Endometrial microvascular endothelial cells (primary cell): ENCODE measurements around the gene ARL15. TPM values are rescaled to one million over a fixed set of nuclear protein-coding genes. Genes with fewer than 3 reads are reported as not detected.

Source experiments
- in situ Hi-C: cut with HindIII; loops from 2 replicates; pipeline ENCODE4 v1.10.0; 2017; ENCODE audit warnings: low sequenced_read_pairs, low pct_unique_long_range_greater_than_20kb; ENCODE audit errors: inconsistent ontology term
- total RNA-seq: library from RNA; depleted of rRNA; stranded (reverse); fragments of >200 nt; gene quantifications from one replicate; pipeline ENCODE4 v1.2.3, GENCODE V29; 2015; ENCODE audit errors: inconsistent ontology term

The ARL15 gene
- total RNA-seq, 1 donor from 2014 or later, result 9.0 TPM

DNA sequence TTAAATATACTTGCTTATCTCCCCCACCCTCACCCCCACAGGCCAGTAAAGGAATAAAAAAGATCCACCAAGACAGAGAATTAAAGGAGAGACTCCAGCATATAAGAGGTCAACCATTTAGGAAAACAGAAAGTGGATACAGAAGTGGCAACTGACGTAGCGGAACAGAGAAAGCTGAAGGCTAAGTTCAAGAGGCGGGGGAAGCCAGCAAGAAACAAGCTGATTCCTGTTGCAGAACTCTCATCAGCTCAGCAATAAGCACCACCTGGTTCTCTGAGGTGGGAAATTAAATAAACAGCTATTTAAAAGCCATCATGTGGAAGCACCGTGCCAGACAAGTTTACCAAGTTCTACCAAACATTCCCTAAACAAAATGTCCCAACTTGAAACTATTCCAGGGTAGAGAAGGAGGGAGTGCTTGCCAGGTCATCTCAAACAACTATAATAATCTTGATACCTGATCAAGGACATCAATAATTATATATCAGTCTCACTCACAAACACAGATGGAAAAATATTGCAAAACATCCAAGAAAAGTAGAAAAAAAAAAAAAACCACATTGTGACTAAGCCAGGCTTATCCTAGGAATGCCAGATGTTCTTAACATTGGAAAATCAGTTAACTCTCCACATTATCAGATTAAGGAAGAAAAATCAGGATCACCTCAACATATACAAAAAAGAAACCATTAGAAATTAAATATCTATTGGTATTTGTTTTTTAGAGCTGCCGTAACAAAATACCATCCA, 7.3 kb upstream of the ARL15 start:
- in situ Hi-C loops, result no loop called here

- in situ Hi-C loops, result no loop called here
Measured at GRCh38 chr5:54315736-54316528, 5.6 kb upstream of the ARL15 start.

- in situ Hi-C loops, result no loop called here
Measured at GRCh38 chr5:54313311-54314270, 3.2 kb upstream of the ARL15 start.

DNA sequence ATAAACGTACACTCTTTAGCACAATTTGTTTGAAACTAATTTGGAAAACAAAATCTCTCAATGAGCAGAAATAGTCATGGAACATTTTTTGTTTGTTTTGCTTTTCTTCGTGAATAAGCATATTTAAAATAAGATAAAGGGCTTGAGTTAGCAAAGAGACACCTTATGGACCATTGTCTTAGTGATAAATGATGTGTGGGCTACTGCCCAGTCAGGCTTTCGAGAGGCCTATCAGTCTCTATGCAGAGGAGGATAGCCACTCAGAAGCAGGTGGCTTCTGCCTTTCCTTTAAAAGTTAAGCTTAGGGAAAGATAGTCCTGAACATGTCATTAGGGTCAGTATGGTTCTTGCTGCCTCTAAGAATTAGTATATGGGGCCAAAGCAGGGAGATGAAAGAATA, 2.1 kb upstream of the ARL15 start:
- in situ Hi-C loops, result no loop called here

DNA sequence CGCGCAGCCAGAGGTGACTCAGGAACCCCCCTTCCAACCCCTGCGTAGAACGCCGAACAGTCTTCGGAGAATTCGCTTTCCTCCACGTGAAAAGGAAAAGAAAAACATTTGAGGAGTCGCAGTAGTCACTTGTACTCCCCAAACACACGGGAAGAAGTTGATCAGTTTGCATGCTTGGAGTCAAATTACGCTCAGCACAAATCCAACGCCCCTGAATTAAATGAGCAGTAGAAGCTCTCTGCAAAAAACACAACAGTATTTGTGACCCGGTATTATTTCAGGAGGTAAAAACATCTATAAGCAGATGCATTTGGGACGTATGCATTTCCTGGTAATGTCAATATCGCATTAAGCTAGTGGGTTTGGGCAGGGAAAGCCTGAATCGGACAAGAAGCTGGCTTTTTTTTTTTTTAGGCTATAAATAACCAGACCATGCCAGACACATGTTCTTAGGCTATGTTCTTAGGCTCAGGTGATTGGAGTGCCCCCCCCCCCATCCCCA, 854 bp upstream of the ARL15 start:
- in situ Hi-C loops, result no loop called here

GRCh38 chr5:54309691-54310432, 511 bp downstream of the ARL15 start:
- in situ Hi-C loops, result no loop called here

- in situ Hi-C loops, result no loop called here
Measured at GRCh38 chr5:54309276-54309675, 1.1 kb downstream of the ARL15 start.

DNA sequence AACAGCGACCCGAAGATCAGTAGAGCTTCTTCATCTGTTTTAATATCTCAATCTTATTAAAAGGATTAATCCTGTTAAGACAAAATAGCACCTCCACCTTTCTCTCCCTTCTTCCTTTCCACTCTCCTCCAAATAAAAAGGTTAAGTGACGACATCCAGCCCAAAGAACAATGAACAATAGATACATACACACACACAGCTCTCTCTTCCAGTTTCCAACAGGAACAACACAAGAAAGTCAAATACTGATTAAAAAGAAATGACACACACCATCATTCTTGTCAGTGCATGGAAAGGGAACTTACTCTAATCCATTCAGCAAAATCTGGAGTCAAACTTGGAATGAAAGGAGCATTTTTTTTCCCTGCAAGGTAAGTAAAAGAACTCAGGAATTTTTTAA, 2.8 kb downstream of the ARL15 start:
- in situ Hi-C loops, result no loop called here

DNA sequence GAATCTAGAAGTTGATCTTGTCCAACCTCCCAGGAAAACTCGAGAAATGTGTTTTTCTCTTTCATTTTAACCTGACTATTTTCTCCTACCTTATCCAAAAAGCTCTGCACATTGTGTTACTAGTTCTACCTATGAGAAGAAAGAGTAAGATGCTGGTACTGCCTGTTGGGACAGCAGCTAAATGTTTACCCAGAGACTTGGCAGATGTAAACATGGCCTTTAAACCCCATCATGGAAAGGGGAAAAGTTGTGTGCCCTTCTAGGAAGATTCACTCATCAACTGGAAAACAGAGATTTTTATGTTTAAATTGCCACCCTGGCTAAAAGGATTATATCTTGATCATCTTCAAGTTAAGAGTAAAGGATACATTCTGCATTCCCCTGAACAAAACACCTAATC, 3.5 kb downstream of the ARL15 start:
- in situ Hi-C loops, result no loop called here

DNA sequence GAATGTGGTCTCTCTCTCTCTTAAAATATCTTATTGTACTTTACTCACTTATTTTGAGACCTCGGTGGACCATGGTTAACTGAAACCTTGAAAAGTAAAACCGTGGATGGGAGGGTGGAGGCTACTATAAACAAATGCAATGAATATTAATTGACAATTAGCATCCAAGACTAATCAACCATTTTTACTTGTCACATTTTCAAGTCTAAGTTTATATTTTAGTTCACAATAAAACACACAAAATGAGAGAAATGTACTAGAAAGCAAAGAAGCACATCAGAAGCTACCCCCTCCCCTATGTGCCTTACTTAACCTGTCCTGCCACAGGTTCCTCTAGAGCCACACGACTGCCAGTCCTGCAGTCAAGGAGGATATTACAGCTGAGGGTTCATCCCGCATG, 4.6 kb downstream of the ARL15 start:
- in situ Hi-C loops, result no loop called here

- in situ Hi-C loops, result no loop called here
Measured at GRCh38 chr5:54304040-54304439, 6.3 kb downstream of the ARL15 start.

DNA sequence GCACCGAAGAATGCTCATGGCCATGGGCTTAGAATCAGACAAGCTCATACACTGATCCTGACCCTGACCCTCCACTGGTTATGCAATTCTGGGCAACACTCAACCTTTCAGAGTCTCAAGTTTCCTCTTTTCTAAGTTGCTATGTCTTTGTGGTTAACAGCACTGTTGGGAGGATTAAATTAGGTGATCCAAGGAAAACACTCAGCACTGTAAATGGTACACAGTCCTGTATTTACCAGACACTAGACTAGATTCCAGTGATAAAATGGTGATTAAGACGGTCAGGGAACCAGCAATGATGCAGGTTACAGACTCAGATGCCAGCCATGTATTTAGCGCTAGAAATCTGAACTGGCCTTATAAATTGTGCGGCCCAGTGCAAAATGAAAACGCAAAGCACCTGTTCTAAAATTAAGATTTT, 8.1 kb downstream of the ARL15 start:
- in situ Hi-C loops, result no loop called here

DNA sequence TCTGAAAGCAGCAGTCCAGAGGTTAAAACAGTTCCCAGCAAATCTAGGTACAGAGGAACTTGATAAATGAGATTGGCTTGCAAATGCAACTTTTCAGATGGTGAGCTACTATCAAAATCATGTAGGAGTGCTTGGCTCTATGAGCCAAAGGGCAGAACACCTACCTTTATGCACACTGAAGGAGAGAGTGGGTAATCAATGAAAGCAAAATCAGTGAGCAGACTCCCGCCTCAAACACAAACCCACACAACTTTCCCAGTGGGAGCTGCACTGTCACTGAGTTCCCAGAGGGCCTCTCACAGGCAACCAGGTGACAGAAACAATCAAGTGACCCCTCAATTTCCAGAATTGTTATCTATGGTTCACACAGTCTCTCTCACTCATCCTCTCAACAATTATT, 8.5 kb downstream of the ARL15 start:
- in situ Hi-C loops, result no loop called here

DNA sequence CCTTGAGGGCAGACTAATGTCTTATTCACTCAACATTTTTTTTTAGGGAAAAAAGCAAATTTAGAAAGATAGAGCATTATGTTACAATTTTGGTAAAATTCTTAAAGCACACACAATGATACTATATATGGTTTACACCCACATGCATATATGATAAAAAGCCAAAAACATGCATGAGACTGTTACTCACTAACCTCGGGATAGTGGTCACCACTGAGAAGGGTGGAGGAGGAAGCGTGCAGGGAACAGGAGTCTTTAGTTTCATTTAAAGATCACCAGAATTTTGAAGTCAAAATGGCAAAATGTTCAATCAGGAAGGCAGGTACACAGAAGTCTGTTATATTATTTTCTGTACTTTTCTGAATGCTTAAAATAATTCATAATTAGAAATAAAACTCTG, 9.2 kb downstream of the ARL15 start:
- in situ Hi-C loops, result no loop called here

GRCh38 chr5:54298947-54299346, 11.4 kb downstream of the ARL15 start:
- in situ Hi-C loops, result no loop called here

DNA sequence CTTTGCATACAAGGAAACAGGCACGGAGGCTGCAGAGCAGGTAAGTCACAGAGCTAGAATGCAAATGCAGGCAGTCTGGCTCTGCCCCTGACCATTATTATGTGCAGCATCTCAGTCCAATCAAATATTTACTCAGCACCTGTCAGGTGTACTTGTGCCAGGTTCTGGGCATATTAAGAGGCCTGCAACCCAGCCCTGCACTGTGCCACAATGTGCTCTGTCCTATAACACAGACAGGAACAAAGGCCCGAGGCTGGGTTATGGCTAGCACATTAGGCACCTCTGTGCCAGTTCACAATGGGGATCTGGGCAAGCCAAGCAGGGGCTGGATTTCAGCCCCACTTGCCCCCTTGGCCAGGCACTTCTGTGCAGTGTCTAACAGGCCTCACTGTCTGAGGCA, 14.0 kb downstream of the ARL15 start:
- in situ Hi-C loops, result no loop called here

GRCh38 chr5:54295651-54296276, 14.6 kb downstream of the ARL15 start:
- in situ Hi-C loops, result no loop called here

DNA sequence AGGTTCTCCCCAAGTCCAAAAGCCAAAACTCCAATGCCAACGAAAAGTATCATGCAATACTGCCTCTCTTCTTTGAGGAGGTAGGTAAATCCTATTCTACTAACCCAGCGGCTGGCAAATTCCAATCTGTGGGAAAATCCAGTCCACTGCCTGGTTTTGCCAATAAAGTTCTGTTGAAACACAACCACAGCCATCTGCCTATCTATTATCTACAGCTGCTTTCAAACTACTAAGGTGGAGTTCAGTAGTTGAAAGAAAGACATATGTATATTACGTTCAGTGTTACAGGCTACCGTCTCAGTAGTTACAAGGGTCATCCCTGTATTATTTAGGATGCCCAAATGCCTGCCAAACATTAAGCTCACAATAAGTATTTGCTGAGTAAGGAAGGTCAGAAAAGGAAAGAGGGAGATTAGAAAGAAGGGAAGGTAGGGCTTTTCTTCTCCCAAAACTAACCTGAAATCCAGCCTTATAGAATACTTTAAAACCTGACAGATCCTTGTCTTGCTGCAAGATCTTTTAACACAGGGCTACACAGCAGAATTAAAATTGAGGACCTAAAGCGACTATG, 16.2 kb downstream of the ARL15 start:
- in situ Hi-C loops, result no loop called here
